ENCODE results near the gene NKAIN2. TPM values are rescaled to one million over a fixed set of nuclear protein-coding genes. Genes with fewer than 3 reads are reported as not detected.

The NKAIN2 gene
- total and polyA plus RNA-seq, 9 of the 15 experiments (the other 6 are each of a cell fraction or from before 2014, with no cell fraction given), result not detected

GRCh38 chr6:123780021-123780420 is 23.6 kb upstream of the NKAIN2 start (continued):
- TF ChIP-seq NCOA2 (IDR thresholded peaks at IDR 0.05; ENCODE audit: partially characterized antibody in 2 of 2), result no peak

DNA sequence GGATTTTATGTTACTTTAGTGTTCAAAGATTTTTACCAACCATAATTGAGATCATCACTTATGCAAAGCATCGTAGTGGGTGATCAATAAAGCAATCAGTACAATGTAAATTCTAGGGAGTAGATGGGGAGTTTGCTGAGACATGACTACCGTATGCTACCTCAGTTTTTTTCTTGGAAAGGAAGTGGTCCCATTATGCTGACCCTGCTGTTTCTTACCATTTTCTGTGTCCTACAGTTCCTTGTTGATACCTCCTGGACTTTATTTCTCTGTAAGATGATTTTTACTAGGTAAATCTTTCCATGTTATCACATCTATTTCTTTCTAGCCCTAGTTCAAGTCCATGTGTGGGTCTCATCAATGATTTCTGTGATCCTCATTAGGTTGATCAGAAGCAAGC is 19.3 kb upstream of the NKAIN2 start:
- DNase-seq (ENCODE audit: extremely low read depth in 1 of 4, low spot score in 3 of 4) (no peak), ATAC-seq (no peak), FAIRE-seq (no peak)
- H3K4me1 ChIP-seq (replicated peaks in 1 of 2; ENCODE audit: control insufficient read depth in 2 of 2, insufficient read depth in 2 of 2, low read length in 2 of 2), result no peaks in the 10 kb centered on the region
- H3K27me3 ChIP-seq (ENCODE audit: control insufficient read depth in 2 of 2, insufficient read depth in 2 of 2, low read length in 2 of 2), result no peaks in the 10 kb centered on the region
- H3K27ac ChIP-seq (ENCODE audit: extremely low read depth, low read depth, low read length), result no peak overlapping the region
- H4K20me1 ChIP-seq (replicated peaks; ENCODE audit: control insufficient read depth, insufficient read depth, low read length), result no peaks in the 10 kb centered on the region
- no peak overlapping the region for H3K9ac ChIP-seq (ENCODE audit: insufficient read depth in 1 of 2, low read depth in 2 of 2, low read length in 2 of 2)
- in situ Hi-C loops (cut with MboI), result no loop called here
- POLR2A ChIA-PET, result no interaction called here
- TF ChIP-seq ZNF316 (IDR thresholded peaks at IDR 0.05), result peak; percentile 22; the same call in 1 of the 2 replicates
- TF ChIP-seq TFE3 (CRISPR knock-in tag; IDR thresholded peaks at IDR 0.05), result no peak
- H3K9me1 ChIP-seq (ENCODE audit: control insufficient read depth, insufficient read depth, low read length), result no peaks in the 10 kb centered on the region
- no peak overlapping the region for H3K4me3 ChIP-seq
- no peaks in the 10 kb centered on the region for H3K79me2 ChIP-seq (ENCODE audit: control insufficient read depth, insufficient read depth, low read length)
- no TSS peak for BruUV-seq (replicated peaks)
- H3K4me2 ChIP-seq (ENCODE audit: insufficient read depth, low read length), result no peak overlapping the region
- no peaks in the 10 kb centered on the region for H3K36me3 ChIP-seq (ENCODE audit: control insufficient read depth, insufficient read depth, low read length)
- intact Hi-C loops (cut with micrococcal nuclease), result no loop called here
- H3K9me3 ChIP-seq (replicated peaks; ENCODE audit: control insufficient read depth, insufficient read depth, low read depth, low read length), result no peaks in the 10 kb centered on the region; the same call in 1 of the 2 replicates
- no peak overlapping the region for H2AFZ ChIP-seq (ENCODE audit: low read depth, low read length)
- WGBS (ENCODE audit: insufficient coverage, low coverage, missing lambda C conversion rate), result 8% methylated on average over 2 of the region's 2 CpGs
- CTCF ChIA-PET (ENCODE audit: low intra/inter-chr PET ratio), result no interaction called here
